Heart left ventricle (tissue), 13 donors: ENCODE data around the gene HBB.

ENCODE experiments used
- CTCF ChIP-seq, 12 donors: fragments of 200-600 bp; sonication (generic) in 4 of 12; IDR thresholded peaks; one replicate each; pipeline versions ENCODE4 v1.5.0 to v1.8.0; 2018 to 2022; ENCODE audit warnings: antibody characterized with exemption in 12 of 12, mild to moderate bottlenecking in 5 of 12
- POLR2A ChIP-seq, 2 donors: fragments of 450-650 bp; IDR thresholded peaks; one replicate each; pipeline ENCODE4 v1.6.1; 2017; ENCODE audit warnings: antibody characterized with exemption in 2 of 2, mild to moderate bottlenecking in 2 of 2, moderate library complexity in 2 of 2
- donor health status: ischemic (EF 13 %, LVEDD 7.1; RV severe dilation, severe dysfunction).
- donor health status: DM: no; HTN: yes; CAD: no.
- donor health status: DM: no; HTN: no; CAD: no.
- donor health status: ischemic (EF 25% LVEDD 6.9; RV normal size, moderate dysfunction).
- donor health status: ischemic (EF 25% LVEDD 5.7; RV mildly dilated, moderate dysfunction).
- donor health status: ischemic (EF 35%, LVEDD 5.7; RV mildly dilated, moderate dysfunction).
- donor health status: nonischemic (EF 11% LVEDD 7.7; RV severe dilation, severe dysfunction).
- donor health status: DM: yes; HTN: yes; CAD: no.
- donor health status: PGD.
- donor health status: ischemic (EF 29% LVEDD 5.4; RV normal size, mild dysfunction).
- donor health status: nonischemic (EF 23%, LVEDD 6.1; RV moderate dilation, normal function).

- TF ChIP-seq CTCF (IDR thresholded peaks at IDR 0.05) (no peak), POLR2A (IDR thresholded peaks at IDR 0.05) (no peak)
Measured at GRCh38 chr11:5230266-5230665, 3.4 kb upstream of the HBB start.
